Activated CD4-positive, alpha-beta T cell treated with anti-CD3 and anti-CD28 coated beads, Interleukin-2, amount 10 ng/mL, durations not matched to agents 7 days and 5 days (primary cell): Measurements from ENCODE around the gene EML4. TPM values are rescaled to one million over a fixed set of nuclear protein-coding genes. Genes with fewer than 3 reads are reported as not detected.

Experiments used
- CTCF ChIA-PET: fragments of 350-600 bp; sonication (Branson Sonifier 250); formaldehyde crosslinking; loops from one replicate; lab custom pipeline; 2021; ENCODE audit warnings: antibody characterized with exemption; lab: Charles Lee
- POLR2A ChIA-PET: fragments of 350-600 bp; sonication (Branson Sonifier 250); formaldehyde crosslinking; loops from one replicate; lab custom pipeline; 2021; ENCODE audit warnings: antibody characterized with exemption; lab: Charles Lee
- DNase-seq: peaks from one replicate; pipeline ENCODE4 v3.0.0-alpha.2; 2020
- H3K27ac Mint-ChIP-seq: one replicate; pipeline ENCODE4 v1.8.0; 2021; ENCODE audit warnings: mild to moderate bottlenecking, moderate library complexity, mixed read lengths
- H3K27me3 Mint-ChIP-seq: one replicate; pipeline ENCODE4 v1.8.0; 2021; ENCODE audit warnings: mixed read lengths
- H3K36me3 Mint-ChIP-seq: one replicate; pipeline ENCODE4 v1.8.0; 2021; ENCODE audit warnings: low read depth, mixed read lengths
- H3K4me1 Mint-ChIP-seq: one replicate; pipeline ENCODE4 v1.8.0; 2021; ENCODE audit warnings: mixed read lengths
- H3K4me3 Mint-ChIP-seq: one replicate; pipeline ENCODE4 v1.8.0; 2021; ENCODE audit warnings: mild to moderate bottlenecking, moderate library complexity, mixed read lengths
- H3K9me3 Mint-ChIP-seq: one replicate; pipeline ENCODE4 v1.8.0; 2021; ENCODE audit warnings: mixed read lengths
- total RNA-seq, 2 experiments: library from RNA; stranded (reverse); gene quantifications; one replicate each; pipeline ENCODE4 v1.2.3, GENCODE V29; 2021

The EML4 gene
- total RNA-seq, 2 experiments from 2014 or later: 93.8 to 99.6 TPM

GRCh38 chr2:42289222-42289621 lies 120.1 kb downstream of the EML4 start:
- Mint-ChIP-seq H3K36me3 (peaks cover 47% of the 10 kb centered on the region), H3K4me1 (peaks cover 31% of the 10 kb centered on the region), H3K27ac (no peak overlapping the region), H3K27me3 (no peaks in the 10 kb centered on the region), H3K4me3 (no peak overlapping the region), H3K9me3 (no peaks in the 10 kb centered on the region)
- ChIA-PET POLR2A (interaction anchor here (0.8 kb wide), 1 partner anchor 52 kb away, joined by 3 read pairs; no protein-coding TSS in a partner anchor), CTCF (no interaction called here)
- no peak for DNase-seq

GRCh38 chr2:42290005-42290404 lies 120.9 kb downstream of the EML4 start:
- ChIA-PET CTCF (interaction anchor here (0.7 kb wide), 1 partner anchor 64 kb away, joined by 5 read pairs; no protein-coding TSS in a partner anchor), POLR2A (no interaction called here)
- DNase-seq: no peak
- peaks cover 34% of the 10 kb centered on the region for H3K4me1 Mint-ChIP-seq
- no peak overlapping the region for H3K27ac Mint-ChIP-seq
- H3K36me3 Mint-ChIP-seq: peaks cover 53% of the 10 kb centered on the region
- no peak overlapping the region for H3K4me3 Mint-ChIP-seq
- no peaks in the 10 kb centered on the region for H3K9me3 Mint-ChIP-seq
- no peaks in the 10 kb centered on the region for H3K27me3 Mint-ChIP-seq

GRCh38 chr2:42293019-42293418 lies 123.9 kb downstream of the EML4 start:
- no peak for DNase-seq
- ChIA-PET POLR2A (interaction anchor here (0.6 to 0.7 kb wide), 2 partner anchors 24 to 177 kb away, joined by 3 to 8 read pairs; no protein-coding TSS in a partner anchor), CTCF (no interaction called here)
- Mint-ChIP-seq H3K36me3 (peaks cover 70% of the 10 kb centered on the region), H3K4me1 (peaks cover 43% of the 10 kb centered on the region), H3K9me3 (peaks cover 4% of the 10 kb centered on the region), H3K27me3 (no peaks in the 10 kb centered on the region), H3K4me3 (no peak overlapping the region), H3K27ac (peak overlapping the region; percentile 5)

GRCh38 chr2:42296226-42296625 lies 127.1 kb downstream of the EML4 start:
- CTCF ChIA-PET: interaction anchor here (0.6 kb wide), 1 partner anchor 201 kb away, joined by 3 read pairs; no protein-coding TSS in a partner anchor
- no peak for DNase-seq
- Mint-ChIP-seq H3K27ac (peak overlapping the region; percentile 89), H3K4me1 (peaks cover 52% of the 10 kb centered on the region), H3K27me3 (no peaks in the 10 kb centered on the region), H3K4me3 (no peak overlapping the region), H3K36me3 (peaks cover 80% of the 10 kb centered on the region), H3K9me3 (peaks cover 7% of the 10 kb centered on the region)
- POLR2A ChIA-PET: no interaction called here

- POLR2A ChIA-PET: no interaction called here
- H3K36me3 Mint-ChIP-seq: peaks cover 75% of the 10 kb centered on the region
Measured at GRCh38 chr2:42297322-42297936, 128.3 kb downstream of the EML4 start.

GRCh38 chr2:42298132-42298531 lies 129.0 kb downstream of the EML4 start:
- H3K27ac Mint-ChIP-seq: peak overlapping the region; percentile 89
- H3K4me1 Mint-ChIP-seq: peaks cover 51% of the 10 kb centered on the region
- ChIA-PET POLR2A (no interaction called here), CTCF (no interaction called here)
- H3K4me3 Mint-ChIP-seq: no peak overlapping the region
- peaks cover 73% of the 10 kb centered on the region for H3K36me3 Mint-ChIP-seq
- H3K9me3 Mint-ChIP-seq: peaks cover 7% of the 10 kb centered on the region
- DNase-seq: no peak
- H3K27me3 Mint-ChIP-seq: no peaks in the 10 kb centered on the region

More at GRCh38 chr2:42297322-42297936, 128.3 kb downstream of the EML4 start:
- peak; percentile 41 for DNase-seq
- Mint-ChIP-seq H3K27ac (peak overlapping the region; percentile 89), H3K27me3 (no peaks in the 10 kb centered on the region), H3K9me3 (peaks cover 7% of the 10 kb centered on the region), H3K4me1 (peaks cover 52% of the 10 kb centered on the region), H3K4me3 (peak overlapping the region; percentile 5)
- CTCF ChIA-PET: no interaction called here

GRCh38 chr2:42298996-42299754 lies 130.0 kb downstream of the EML4 start:
- Mint-ChIP-seq H3K4me3 (no peak overlapping the region), H3K36me3 (peaks cover 78% of the 10 kb centered on the region), H3K27ac (peak overlapping the region; percentile 68), H3K9me3 (peaks cover 7% of the 10 kb centered on the region), H3K4me1 (peaks cover 52% of the 10 kb centered on the region), H3K27me3 (no peaks in the 10 kb centered on the region)
- DNase-seq: no peak
- CTCF ChIA-PET: no interaction called here
- POLR2A ChIA-PET: no interaction called here

GRCh38 chr2:42300527-42300926 lies 131.4 kb downstream of the EML4 start:
- no peak for DNase-seq
- POLR2A ChIA-PET: no interaction called here
- Mint-ChIP-seq H3K4me3 (no peak overlapping the region), H3K27me3 (no peaks in the 10 kb centered on the region), H3K4me1 (peaks cover 49% of the 10 kb centered on the region), H3K9me3 (peaks cover 7% of the 10 kb centered on the region), H3K36me3 (peaks cover 74% of the 10 kb centered on the region), H3K27ac (no peak overlapping the region)
- CTCF ChIA-PET: interaction anchor here (0.5 to 0.6 kb wide), 2 partner anchors 253 to 314 kb away, joined by 3 to 4 read pairs; no protein-coding TSS in a partner anchor

GRCh38 chr2:42303252-42303651 lies 134.1 kb downstream of the EML4 start:
- no peaks in the 10 kb centered on the region for H3K27me3 Mint-ChIP-seq
- CTCF ChIA-PET: no interaction called here
- DNase-seq: no peak
- H3K9me3 Mint-ChIP-seq: peaks cover 4% of the 10 kb centered on the region
- peaks cover 37% of the 10 kb centered on the region for H3K4me1 Mint-ChIP-seq
- H3K36me3 Mint-ChIP-seq: peaks cover 63% of the 10 kb centered on the region
- POLR2A ChIA-PET: no interaction called here
- no peak overlapping the region for H3K27ac Mint-ChIP-seq
- no peak overlapping the region for H3K4me3 Mint-ChIP-seq

- Mint-ChIP-seq H3K27ac (no peak overlapping the region), H3K9me3 (peaks cover 4% of the 10 kb centered on the region), H3K36me3 (peaks cover 53% of the 10 kb centered on the region), H3K4me3 (no peak overlapping the region), H3K4me1 (peaks cover 29% of the 10 kb centered on the region), H3K27me3 (no peaks in the 10 kb centered on the region)
- ChIA-PET CTCF (interaction anchor here (1.0 kb wide), 1 partner anchor 13 kb away, joined by 3 read pairs; no protein-coding TSS in a partner anchor), POLR2A (no interaction called here)
- no peak for DNase-seq
Measured at GRCh38 chr2:42304059-42304713, 135.0 kb downstream of the EML4 start.

GRCh38 chr2:42307180-42307579 lies 138.0 kb downstream of the EML4 start:
- no peak for DNase-seq
- Mint-ChIP-seq H3K27ac (peak overlapping the region; percentile 25), H3K36me3 (peaks cover 44% of the 10 kb centered on the region), H3K4me1 (peaks cover 17% of the 10 kb centered on the region), H3K27me3 (no peaks in the 10 kb centered on the region), H3K9me3 (no peaks in the 10 kb centered on the region), H3K4me3 (no peak overlapping the region)
- CTCF ChIA-PET: interaction anchor here (0.8 to 1.3 kb wide), 2 partner anchors 9 to 19 kb away, joined by 3 read pairs; no protein-coding TSS in a partner anchor
- POLR2A ChIA-PET: no interaction called here

- CTCF ChIA-PET: interaction anchor here (0.6 to 1.2 kb wide), 4 partner anchors 10 to 1385 kb away, joined by 3 to 4 read pairs (median 3); no protein-coding TSS in a partner anchor
- no peak for DNase-seq
- Mint-ChIP-seq H3K9me3 (no peaks in the 10 kb centered on the region), H3K4me3 (no peak overlapping the region), H3K27ac (no peak overlapping the region), H3K36me3 (peaks cover 32% of the 10 kb centered on the region), H3K27me3 (no peaks in the 10 kb centered on the region), H3K4me1 (peaks cover 15% of the 10 kb centered on the region)
- POLR2A ChIA-PET: no interaction called here
Measured at GRCh38 chr2:42309366-42309765, 140.2 kb downstream of the EML4 start.
